Measurements from ENCODE around the gene ZNG1A.
"Not testable (repeated sequence)": the region's sequence is repeated elsewhere in the genome, so short reads cannot be mapped to it uniquely, and the experiment has no call there.

Gene ZNG1A

GRCh38 chr9:178970-179383 is at the start of gene ZNG1A:
TSS of gene ZNG1A (minus strand) at chr9:179056. CDS start at chr9:178969, 87 bp downstream.
- peak; percentile 0 to 54 for DNase-seq

- no peak for DNase-seq
Observed at GRCh38 chr9:227860-228259, 49.0 kb upstream of the ZNG1A start.

GRCh38 chr9:224582-225520 is 46.0 kb upstream of the ZNG1A start:
- DNase-seq: peak; percentile 31 to 58

- DNase-seq: no peak
Observed at GRCh38 chr9:224026-224425, 45.2 kb upstream of the ZNG1A start.

GRCh38 chr9:223152-223551 is 44.3 kb upstream of the ZNG1A start:
- no peak for DNase-seq

GRCh38 chr9:221989-222776 is 43.3 kb upstream of the ZNG1A start:
- no peak for DNase-seq

- no peak for DNase-seq
Observed at GRCh38 chr9:219670-220365, 41.0 kb upstream of the ZNG1A start.

- not testable (repeated sequence) for DNase-seq
Observed at GRCh38 chr9:219036-219435, 40.2 kb upstream of the ZNG1A start.

- DNase-seq: no peak
Observed at GRCh38 chr9:217950-218349, 39.1 kb upstream of the ZNG1A start.

- no peak for DNase-seq
Observed at GRCh38 chr9:216866-217265, 38.0 kb upstream of the ZNG1A start.

GRCh38 chr9:215631-216155 is 36.8 kb upstream of the ZNG1A start:
- DNase-seq: no peak

GRCh38 chr9:214648-215493 is 36.0 kb upstream of the ZNG1A start, which contains the start of gene DOCK8:
TSS of gene DOCK8 (plus strand) at chr9:214865. CDS start at chr9:214977, 112 bp downstream.
- DNase-seq: peak; percentile 27 to 54

- DNase-seq: no peak
Observed at GRCh38 chr9:214351-214647, 35.4 kb upstream of the ZNG1A start.

GRCh38 chr9:213901-214300 is 35.0 kb upstream of the ZNG1A start:
- DNase-seq: not testable (repeated sequence)

GRCh38 chr9:212297-212696 is 33.4 kb upstream of the ZNG1A start:
- no peak for DNase-seq

GRCh38 chr9:211557-211956 is 32.7 kb upstream of the ZNG1A start:
- no peak for DNase-seq

- DNase-seq: no peak
Observed at GRCh38 chr9:211036-211435, 32.2 kb upstream of the ZNG1A start.

- no peak for DNase-seq
Observed at GRCh38 chr9:209143-209758, 30.4 kb upstream of the ZNG1A start.

GRCh38 chr9:206481-206880 is 27.6 kb upstream of the ZNG1A start:
- no peak for DNase-seq

- DNase-seq: not testable (repeated sequence)
Observed at GRCh38 chr9:199601-200000, 20.7 kb upstream of the ZNG1A start.

- not testable (repeated sequence) for DNase-seq
Observed at GRCh38 chr9:178140-178825, 573 bp downstream of the ZNG1A start.
